ENCODE results near the gene ECE1.

- TF ChIP-seq CTCF (IDR thresholded peaks at IDR 0.05) = no peak
- TF ChIP-seq POLR2AphosphoS5 (IDR thresholded peaks at IDR 0.05) = no peak
- no peak for TF ChIP-seq EP300 (IDR thresholded peaks at IDR 0.05; ENCODE audit: low read depth)
- TF ChIP-seq POLR2A (IDR thresholded peaks at IDR 0.05) = no peak
Observed at GRCh38 chr1:21198929-21199328, 91.3 kb downstream of the ECE1 start.

Data from transverse colon (tissue), 4 donors.